ENCODE measurements around the gene RCAN1.

DNA sequence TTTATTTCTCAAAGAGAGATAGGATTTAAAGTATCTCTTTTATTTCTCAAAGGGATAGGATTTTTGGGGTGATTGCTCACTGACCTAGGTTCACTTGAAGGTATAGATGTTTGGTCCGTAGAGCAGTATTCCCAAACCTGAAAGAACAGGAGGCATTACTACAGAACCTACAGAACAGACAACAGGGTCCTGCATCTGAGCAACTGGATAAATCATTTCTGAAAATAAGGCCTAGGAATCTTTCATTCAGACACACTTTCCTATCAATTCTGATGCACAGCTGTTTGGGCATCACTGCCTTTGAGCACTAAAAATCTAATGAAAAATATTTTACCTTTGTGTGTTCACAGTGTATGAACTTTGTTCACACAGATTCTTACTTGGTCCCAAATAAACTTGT, 36.7 kb upstream of the RCAN1 start:
- TF ChIP-seq, protein P1, sequence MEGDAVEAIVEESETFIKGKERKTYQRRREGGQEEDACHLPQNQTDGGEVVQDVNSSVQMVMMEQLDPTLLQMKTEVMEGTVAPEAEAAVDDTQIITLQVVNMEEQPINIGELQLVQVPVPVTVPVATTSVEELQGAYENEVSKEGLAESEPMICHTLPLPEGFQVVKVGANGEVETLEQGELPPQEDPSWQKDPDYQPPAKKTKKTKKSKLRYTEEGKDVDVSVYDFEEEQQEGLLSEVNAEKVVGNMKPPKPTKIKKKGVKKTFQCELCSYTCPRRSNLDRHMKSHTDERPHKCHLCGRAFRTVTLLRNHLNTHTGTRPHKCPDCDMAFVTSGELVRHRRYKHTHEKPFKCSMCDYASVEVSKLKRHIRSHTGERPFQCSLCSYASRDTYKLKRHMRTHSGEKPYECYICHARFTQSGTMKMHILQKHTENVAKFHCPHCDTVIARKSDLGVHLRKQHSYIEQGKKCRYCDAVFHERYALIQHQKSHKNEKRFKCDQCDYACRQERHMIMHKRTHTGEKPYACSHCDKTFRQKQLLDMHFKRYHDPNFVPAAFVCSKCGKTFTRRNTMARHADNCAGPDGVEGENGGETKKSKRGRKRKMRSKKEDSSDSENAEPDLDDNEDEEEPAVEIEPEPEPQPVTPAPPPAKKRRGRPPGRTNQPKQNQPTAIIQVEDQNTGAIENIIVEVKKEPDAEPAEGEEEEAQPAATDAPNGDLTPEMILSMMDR (tag by site-specific recombination; IDR thresholded peaks at IDR 0.05): no peak
- TF ChIP-seq ZNF529 (tag by site-specific recombination; IDR thresholded peaks at IDR 0.05; ENCODE audit: insufficient replicate concordance): no peak
- TF ChIP-seq ZSCAN30 (tag by site-specific recombination; IDR thresholded peaks at IDR 0.05): no peak
- TF ChIP-seq GFI1B (tag by site-specific recombination; IDR thresholded peaks at IDR 0.05): no peak
- TF ChIP-seq YY1 (tag by site-specific recombination; IDR thresholded peaks at IDR 0.05): no peak
- TF ChIP-seq, protein P2, sequence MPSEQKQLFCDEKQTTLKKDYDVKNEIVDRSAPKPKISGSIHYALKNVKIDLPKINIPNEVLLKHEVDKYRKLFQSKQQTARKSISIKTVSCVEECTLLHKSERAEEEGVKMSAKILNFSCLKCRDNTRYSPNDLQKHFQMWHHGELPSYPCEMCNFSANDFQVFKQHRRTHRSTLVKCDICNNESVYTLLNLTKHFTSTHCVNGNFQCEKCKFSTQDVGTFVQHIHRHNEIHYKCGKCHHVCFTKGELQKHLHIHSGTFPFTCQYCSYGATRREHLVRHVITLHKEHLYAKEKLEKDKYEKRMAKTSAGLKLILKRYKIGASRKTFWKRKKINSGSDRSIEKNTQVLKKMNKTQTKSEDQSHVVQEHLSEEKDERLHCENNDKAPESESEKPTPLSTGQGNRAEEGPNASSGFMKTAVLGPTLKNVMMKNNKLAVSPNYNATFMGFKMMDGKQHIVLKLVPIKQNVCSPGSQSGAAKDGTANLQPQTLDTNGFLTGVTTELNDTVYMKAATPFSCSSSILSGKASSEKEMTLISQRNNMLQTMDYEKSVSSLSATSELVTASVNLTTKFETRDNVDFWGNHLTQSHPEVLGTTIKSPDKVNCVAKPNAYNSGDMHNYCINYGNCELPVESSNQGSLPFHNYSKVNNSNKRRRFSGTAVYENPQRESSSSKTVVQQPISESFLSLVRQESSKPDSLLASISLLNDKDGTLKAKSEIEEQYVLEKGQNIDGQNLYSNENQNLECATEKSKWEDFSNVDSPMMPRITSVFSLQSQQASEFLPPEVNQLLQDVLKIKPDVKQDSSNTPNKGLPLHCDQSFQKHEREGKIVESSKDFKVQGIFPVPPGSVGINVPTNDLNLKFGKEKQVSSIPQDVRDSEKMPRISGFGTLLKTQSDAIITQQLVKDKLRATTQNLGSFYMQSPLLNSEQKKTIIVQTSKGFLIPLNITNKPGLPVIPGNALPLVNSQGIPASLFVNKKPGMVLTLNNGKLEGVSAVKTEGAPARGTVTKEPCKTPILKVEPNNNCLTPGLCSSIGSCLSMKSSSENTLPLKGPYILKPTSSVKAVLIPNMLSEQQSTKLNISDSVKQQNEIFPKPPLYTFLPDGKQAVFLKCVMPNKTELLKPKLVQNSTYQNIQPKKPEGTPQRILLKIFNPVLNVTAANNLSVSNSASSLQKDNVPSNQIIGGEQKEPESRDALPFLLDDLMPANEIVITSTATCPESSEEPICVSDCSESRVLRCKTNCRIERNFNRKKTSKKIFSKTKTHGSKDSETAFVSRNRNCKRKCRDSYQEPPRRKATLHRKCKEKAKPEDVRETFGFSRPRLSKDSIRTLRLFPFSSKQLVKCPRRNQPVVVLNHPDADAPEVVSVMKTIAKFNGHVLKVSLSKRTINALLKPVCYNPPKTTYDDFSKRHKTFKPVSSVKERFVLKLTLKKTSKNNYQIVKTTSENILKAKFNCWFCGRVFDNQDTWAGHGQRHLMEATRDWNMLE (tag by site-specific recombination; conservative IDR thresholded peaks at IDR 0.05; ENCODE audit: low read depth): no peak
- TF ChIP-seq, protein P3, sequence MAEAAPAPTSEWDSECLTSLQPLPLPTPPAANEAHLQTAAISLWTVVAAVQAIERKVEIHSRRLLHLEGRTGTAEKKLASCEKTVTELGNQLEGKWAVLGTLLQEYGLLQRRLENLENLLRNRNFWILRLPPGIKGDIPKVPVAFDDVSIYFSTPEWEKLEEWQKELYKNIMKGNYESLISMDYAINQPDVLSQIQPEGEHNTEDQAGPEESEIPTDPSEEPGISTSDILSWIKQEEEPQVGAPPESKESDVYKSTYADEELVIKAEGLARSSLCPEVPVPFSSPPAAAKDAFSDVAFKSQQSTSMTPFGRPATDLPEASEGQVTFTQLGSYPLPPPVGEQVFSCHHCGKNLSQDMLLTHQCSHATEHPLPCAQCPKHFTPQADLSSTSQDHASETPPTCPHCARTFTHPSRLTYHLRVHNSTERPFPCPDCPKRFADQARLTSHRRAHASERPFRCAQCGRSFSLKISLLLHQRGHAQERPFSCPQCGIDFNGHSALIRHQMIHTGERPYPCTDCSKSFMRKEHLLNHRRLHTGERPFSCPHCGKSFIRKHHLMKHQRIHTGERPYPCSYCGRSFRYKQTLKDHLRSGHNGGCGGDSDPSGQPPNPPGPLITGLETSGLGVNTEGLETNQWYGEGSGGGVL (tag by site-specific recombination; IDR thresholded peaks at IDR 0.05): no peak
